C4-2B (cell line): ENCODE results near the gene VPS35L.

ENCODE experiments used
- H3K27ac ChIP-seq: fragments of 450-650 bp; 2 replicates; pipeline ENCODE4 v1.5.1; 2017
- CTCF ChIP-seq: fragments of 450-650 bp; conservative IDR thresholded peaks from 2 replicates; pipeline ENCODE4 v1.5.1; 2017; ENCODE audit warnings: mild to moderate bottlenecking
- ZFX ChIP-seq: fragments of 450-650 bp; IDR thresholded peaks from 2 replicates; pipeline ENCODE4 v1.6.1; 2017

The VPS35L gene

DNA sequence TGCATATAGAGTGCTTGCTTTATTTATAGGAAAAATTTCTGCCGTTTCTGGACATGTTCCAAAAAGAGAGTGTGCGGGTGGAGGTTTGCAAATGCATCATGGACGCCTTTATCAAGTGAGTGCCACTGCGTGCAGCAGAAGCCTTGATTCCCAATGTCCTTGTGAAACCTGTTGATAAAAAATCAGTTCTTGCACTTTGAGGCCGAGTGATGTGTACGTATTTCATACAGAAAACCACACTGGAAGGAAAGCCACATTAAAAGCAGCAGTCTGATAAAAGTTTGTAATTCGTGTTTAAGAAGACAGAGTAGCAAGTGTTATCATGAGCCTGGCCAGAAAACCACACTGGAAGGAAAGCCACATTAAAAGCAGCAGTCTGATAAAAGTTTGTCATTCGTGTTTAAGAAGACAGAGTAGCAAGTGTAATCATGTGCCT is 84.5 kb downstream of the VPS35L start:
- TF ChIP-seq CTCF, result no peak
- no peak for TF ChIP-seq ZFX

GRCh38 chr16:19642501-19642900 is 87.0 kb downstream of the VPS35L start:
- no peak overlapping the region for H3K27ac ChIP-seq
- no peak for TF ChIP-seq ZFX
- no peak for TF ChIP-seq CTCF

More for the DNA sequence above, 84.5 kb downstream of the VPS35L start:
- H3K27ac ChIP-seq, result no peak overlapping the region

- H3K27ac ChIP-seq, result no peak overlapping the region
- no peak for TF ChIP-seq ZFX
- TF ChIP-seq CTCF, result no peak
Measured at GRCh38 chr16:19644877-19645276, 89.4 kb downstream of the VPS35L start.

- TF ChIP-seq CTCF (no peak), ZFX (no peak)
- H3K27ac ChIP-seq, result no peak overlapping the region
Measured at GRCh38 chr16:19645557-19645981, 90.1 kb downstream of the VPS35L start.

GRCh38 chr16:19649980-19650379 is 94.5 kb downstream of the VPS35L start:
- H3K27ac ChIP-seq, result no peak overlapping the region

DNA sequence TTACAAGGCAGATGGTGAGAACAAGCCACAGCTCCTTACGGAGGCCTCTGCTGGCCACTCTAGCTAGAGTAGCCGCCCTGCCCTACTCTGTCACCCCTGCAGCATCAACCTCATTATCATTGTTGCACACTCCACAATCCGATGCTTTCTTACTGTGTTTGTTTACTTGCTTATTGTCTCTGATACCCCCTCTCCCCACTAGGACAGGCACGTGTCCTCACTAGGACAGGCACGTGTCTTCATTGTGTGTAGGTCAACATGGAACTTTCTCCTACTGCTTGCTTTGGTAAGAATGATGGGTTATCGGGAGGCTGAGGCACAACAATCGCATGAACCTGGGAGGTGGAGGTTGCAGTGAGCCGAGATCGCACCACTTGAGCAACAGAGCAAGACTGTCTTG is 98.6 kb downstream of the VPS35L start:
- no peak overlapping the region for H3K27ac ChIP-seq
- no peak for TF ChIP-seq CTCF
- no peak for TF ChIP-seq ZFX

More at GRCh38 chr16:19649980-19650379, 94.5 kb downstream of the VPS35L start:
- TF ChIP-seq ZFX (no peak), CTCF (no peak)

- H3K27ac ChIP-seq, result no peak overlapping the region
- TF ChIP-seq CTCF (no peak), ZFX (no peak)
Measured at GRCh38 chr16:19655242-19655777, 99.8 kb downstream of the VPS35L start.
